ENCODE measurements around the gene PBOV1.

PBOV1 gene

DNA sequence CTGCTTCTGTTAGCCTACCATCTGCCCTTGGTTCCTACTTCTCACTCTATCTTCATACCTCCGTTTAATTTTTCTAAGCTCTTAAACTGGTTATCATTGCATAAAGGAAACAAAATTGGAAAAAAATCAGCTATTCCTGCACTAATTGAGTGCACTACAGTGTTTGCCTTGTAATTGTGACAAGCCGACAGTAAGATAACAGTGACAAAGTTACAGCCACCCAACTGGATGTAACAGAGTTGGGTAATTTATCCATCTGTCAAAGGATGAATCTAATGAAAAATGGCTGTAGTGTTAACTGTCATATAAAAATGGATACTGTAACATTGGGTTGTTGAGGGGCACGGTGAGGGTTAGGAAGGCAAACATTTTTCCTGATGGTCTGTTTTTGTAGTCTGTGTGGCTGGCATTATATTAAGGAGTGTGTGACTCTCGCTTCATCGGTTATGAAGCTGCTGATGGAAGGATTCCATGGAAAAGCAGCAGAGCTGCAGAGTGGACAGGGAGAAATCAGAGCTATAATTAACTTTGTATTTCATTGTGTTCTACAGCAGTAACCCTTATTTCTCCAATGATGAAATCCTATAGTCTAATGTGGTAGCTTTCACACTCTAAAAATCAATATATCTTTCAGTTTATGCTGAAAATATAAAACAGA is 12.7 kb downstream of the PBOV1 start:
- TF ChIP-seq, protein P1, sequence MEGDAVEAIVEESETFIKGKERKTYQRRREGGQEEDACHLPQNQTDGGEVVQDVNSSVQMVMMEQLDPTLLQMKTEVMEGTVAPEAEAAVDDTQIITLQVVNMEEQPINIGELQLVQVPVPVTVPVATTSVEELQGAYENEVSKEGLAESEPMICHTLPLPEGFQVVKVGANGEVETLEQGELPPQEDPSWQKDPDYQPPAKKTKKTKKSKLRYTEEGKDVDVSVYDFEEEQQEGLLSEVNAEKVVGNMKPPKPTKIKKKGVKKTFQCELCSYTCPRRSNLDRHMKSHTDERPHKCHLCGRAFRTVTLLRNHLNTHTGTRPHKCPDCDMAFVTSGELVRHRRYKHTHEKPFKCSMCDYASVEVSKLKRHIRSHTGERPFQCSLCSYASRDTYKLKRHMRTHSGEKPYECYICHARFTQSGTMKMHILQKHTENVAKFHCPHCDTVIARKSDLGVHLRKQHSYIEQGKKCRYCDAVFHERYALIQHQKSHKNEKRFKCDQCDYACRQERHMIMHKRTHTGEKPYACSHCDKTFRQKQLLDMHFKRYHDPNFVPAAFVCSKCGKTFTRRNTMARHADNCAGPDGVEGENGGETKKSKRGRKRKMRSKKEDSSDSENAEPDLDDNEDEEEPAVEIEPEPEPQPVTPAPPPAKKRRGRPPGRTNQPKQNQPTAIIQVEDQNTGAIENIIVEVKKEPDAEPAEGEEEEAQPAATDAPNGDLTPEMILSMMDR (IDR thresholded peaks at IDR 0.05; ENCODE audit: low read depth, low read length): no peak
- H3K4me3 ChIP-seq (ENCODE audit: low read depth, low read length): no peak overlapping the region

DNA sequence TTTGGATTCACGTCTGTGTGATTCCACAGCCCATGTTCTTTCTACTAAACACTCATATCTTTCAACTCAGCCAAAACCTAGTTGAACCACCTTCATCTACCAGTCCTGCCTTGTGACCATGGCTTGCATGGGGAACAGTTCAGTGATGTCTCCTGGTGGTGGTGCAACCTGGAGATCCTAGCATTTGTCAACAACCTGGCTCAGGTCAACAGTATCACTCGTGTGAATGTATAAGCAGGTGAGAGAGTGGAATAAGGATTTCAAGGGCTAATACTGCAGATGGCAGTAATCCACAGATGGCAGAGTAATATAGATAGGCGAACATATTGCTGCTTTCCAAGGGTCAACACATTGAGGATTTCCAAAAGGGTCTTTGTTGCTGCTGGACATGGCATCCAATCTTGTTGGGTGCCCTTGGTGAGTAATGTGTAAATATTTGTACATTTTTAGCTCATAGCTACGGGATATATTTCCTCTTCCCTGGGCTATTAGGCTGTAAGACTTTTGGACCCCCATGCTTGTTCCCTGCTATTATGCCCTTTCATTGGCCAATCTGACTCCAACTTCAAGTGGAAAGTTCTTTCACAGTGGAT is 13.4 kb downstream of the PBOV1 start:
- TF ChIP-seq, protein P1 (IDR thresholded peaks at IDR 0.05; ENCODE audit: low read depth, low read length): no peak

DNA sequence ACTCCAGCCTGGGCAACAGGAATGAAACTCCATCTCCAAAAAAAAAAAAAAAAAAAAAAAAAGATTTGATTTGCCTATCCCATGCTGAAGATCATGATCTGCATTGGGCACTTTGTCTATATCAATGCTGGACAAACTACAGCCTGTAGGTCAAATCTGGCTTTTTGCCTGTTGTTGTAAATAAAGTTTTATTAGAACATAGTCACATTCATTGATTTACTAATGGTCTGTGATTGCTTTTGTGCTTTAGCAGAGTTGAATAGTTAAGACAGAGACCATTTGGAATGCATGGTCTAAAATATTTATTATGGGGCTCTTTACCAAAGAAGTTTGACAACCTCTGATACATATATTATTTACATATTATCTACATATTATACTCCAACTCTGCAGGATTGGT is 14.0 kb downstream of the PBOV1 start:
- no peak overlapping the region for H3K4me3 ChIP-seq (ENCODE audit: low read depth, low read length)
- TF ChIP-seq, protein P1 (IDR thresholded peaks at IDR 0.05; ENCODE audit: low read depth, low read length): no peak

More for the DNA sequence above, 13.4 kb downstream of the PBOV1 start:
- H3K4me3 ChIP-seq (ENCODE audit: low read depth, low read length): no peak overlapping the region

DNA sequence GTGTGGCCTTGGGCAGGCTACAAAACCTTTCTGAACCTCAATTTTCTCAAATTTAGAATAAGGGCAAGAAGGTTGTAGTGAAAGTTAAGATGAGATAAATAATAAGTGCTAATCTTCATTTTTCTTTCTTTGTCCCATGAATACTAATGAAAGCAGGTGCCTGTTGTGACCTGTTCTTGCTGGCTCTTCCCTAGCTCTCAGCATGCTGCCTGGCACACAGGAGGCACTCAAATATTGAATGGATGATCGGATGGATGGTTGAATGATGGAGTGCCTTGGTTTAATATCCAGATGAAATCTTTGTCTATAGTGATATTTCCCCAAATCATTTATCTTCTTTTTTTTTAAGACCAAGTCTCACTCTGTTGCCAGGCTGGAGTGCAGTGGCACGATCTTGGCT is 15.0 kb downstream of the PBOV1 start:
- no peak overlapping the region for H3K4me3 ChIP-seq (ENCODE audit: low read depth, low read length)

DNA sequence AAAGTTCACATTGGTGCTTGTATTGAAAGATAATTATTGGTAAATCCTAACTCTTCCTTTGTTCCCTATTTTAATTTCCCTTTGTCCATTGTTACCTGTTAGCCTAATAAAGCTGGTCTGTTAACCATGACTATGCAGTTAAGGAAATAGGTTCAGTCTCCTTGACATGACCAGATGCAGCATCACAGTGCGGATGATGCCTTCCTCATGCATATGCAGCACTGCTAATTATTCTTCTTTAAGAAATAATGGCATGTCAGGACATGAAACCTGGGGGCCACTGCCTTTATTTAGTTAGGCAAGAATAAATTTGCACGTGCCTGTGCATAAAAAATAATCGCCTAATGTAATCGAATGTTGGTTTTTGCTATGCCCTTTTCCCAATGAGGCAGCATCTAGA is 16.5 kb downstream of the PBOV1 start:
- no peak overlapping the region for H3K4me3 ChIP-seq (ENCODE audit: low read depth, low read length)
- TF ChIP-seq, protein P1 (IDR thresholded peaks at IDR 0.05; ENCODE audit: low read depth, low read length): no peak

More for the DNA sequence above, 15.0 kb downstream of the PBOV1 start:
- TF ChIP-seq, protein P1 (IDR thresholded peaks at IDR 0.05; ENCODE audit: low read depth, low read length): no peak

DNA sequence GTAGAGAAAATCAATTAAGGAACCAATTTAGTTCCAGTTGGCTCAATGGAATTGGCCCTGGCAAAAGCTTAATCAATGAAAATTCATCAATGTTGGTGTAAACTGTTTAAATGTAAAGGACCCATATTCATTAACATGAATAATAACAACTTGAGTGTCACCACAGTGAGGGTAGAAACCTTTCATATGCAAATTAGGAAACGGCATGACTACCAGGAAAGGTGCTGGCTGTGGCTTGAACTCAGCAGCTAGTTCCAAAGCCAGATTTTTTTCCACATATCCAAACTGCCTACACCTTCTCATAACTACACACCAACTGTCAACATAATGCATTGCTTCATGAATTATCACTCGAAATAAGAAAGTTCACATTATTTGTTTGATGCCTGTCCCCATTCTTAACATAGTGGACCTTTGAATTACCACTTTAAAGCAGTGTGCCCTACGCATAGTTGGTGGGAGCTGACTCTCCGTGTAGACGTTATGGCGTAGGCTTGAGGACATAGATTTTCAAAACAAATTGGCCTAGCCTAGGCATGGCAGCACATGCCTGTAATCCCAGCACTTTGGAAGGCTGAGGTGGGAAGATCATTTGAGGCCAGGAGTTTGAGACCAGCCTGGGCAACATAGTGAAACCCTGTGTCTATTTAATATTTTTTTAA is 19.7 kb downstream of the PBOV1 start:
- no peak overlapping the region for H3K4me3 ChIP-seq (ENCODE audit: low read depth, low read length)
- TF ChIP-seq, protein P1 (IDR thresholded peaks at IDR 0.05; ENCODE audit: low read depth, low read length): no peak

DNA sequence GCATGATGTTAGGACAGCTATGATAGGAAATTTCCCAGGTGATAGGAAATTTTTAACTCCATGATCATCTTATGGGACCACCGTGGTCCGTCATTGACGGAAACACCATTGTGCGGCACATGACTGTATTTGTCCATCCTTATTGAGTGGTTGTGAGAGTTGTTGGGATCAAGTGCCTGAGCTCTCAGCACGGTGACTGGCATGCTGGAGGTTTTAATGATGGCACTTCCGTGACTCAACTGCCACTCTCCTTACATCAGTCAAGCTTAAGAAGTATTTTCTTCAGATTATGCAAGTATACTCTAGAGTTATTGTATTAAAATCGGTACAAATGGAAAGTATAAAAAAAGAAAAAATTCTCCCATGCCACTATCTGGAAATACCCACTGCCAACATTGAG is 20.7 kb downstream of the PBOV1 start:
- no peak overlapping the region for H3K4me3 ChIP-seq (ENCODE audit: low read depth, low read length)
- TF ChIP-seq, protein P1 (IDR thresholded peaks at IDR 0.05; ENCODE audit: low read depth, low read length): no peak
